HG02623 (cell line): ENCODE results near the gene PTPRC.

Experiments used
- ATAC-seq: cut with Tn5 transposase; IDR thresholded peaks from one replicate; pipeline ENCODE4 v1.9.1; 2021; ENCODE audit warnings: moderate library complexity; ENCODE audit not compliant: unreplicated experiment

PTPRC gene

GRCh38 chr1:198806861-198807260 lies 168.0 kb downstream of the PTPRC start:
- no peak for ATAC-seq
